Stimulated activated CD4-positive, alpha-beta T cell treated with anti-CD3 and anti-CD28 coated beads, Interleukin-1b, Interleukin-23, amount 100 ng/mL, for 48 hours (primary cell): ENCODE results near the gene TMEM94.
"Not testable (repeated sequence)": the region's sequence is repeated elsewhere in the genome, so short reads cannot be mapped to it uniquely, and the experiment has no call there.

Experiments used
- DNase-seq: peaks from one replicate; pipeline ENCODE4 v3.0.0-alpha.2; 2020

Gene TMEM94

GRCh38 chr17:75445896-75446295 lies 10.5 kb upstream of the TMEM94 start:
- DNase-seq: not testable (repeated sequence)

GRCh38 chr17:75447951-75448856 lies 8.2 kb upstream of the TMEM94 start:
- no peak for DNase-seq

- no peak for DNase-seq
These were observed 6.2 kb upstream of the TMEM94 start for GRCh38 chr17:75450270-75450669.

- no peak for DNase-seq
These were observed 2.2 kb upstream of the TMEM94 start for GRCh38 chr17:75454193-75454592.

- DNase-seq: not testable (repeated sequence)
These were observed 1.8 kb upstream of the TMEM94 start for GRCh38 chr17:75454672-75455071.

- DNase-seq: no peak
These were observed 407 bp upstream of the TMEM94 start for GRCh38 chr17:75456039-75456416.

- DNase-seq: no peak
These were observed 716 bp downstream of the TMEM94 start for GRCh38 chr17:75457047-75457654.

- no peak for DNase-seq
These were observed 2.8 kb downstream of the TMEM94 start for GRCh38 chr17:75459246-75459589.

GRCh38 chr17:75459590-75460267 lies 3.3 kb downstream of the TMEM94 start:
- no peak for DNase-seq

GRCh38 chr17:75460295-75460694 lies 3.9 kb downstream of the TMEM94 start:
- no peak for DNase-seq

GRCh38 chr17:75463603-75464002 lies 7.2 kb downstream of the TMEM94 start:
- DNase-seq: no peak

GRCh38 chr17:75465039-75465438 lies 8.6 kb downstream of the TMEM94 start:
- DNase-seq: no peak

GRCh38 chr17:75468291-75468754 lies 11.9 kb downstream of the TMEM94 start:
- no peak for DNase-seq

GRCh38 chr17:75468779-75469373 lies 12.4 kb downstream of the TMEM94 start:
- no peak for DNase-seq

GRCh38 chr17:75471207-75471606 lies 14.8 kb downstream of the TMEM94 start:
- no peak for DNase-seq

- no peak for DNase-seq
These were observed 15.7 kb downstream of the TMEM94 start for GRCh38 chr17:75472119-75472518.

GRCh38 chr17:75473246-75473645 lies 16.8 kb downstream of the TMEM94 start:
- no peak for DNase-seq

- DNase-seq: no peak
These were observed 18.3 kb downstream of the TMEM94 start for GRCh38 chr17:75474736-75475135.

GRCh38 chr17:75475144-75475835 lies 18.9 kb downstream of the TMEM94 start:
- DNase-seq: no peak

- no peak for DNase-seq
These were observed 19.4 kb downstream of the TMEM94 start for GRCh38 chr17:75475851-75476250.

- DNase-seq: no peak
These were observed 19.8 kb downstream of the TMEM94 start for GRCh38 chr17:75476271-75476671.

GRCh38 chr17:75476752-75477489 lies 20.5 kb downstream of the TMEM94 start:
- DNase-seq: no peak
